Measurements from ENCODE around the gene PIGU.

GRCh38 chr20:34532320-34532719, 144.6 kb downstream of the PIGU start:
- no peak for TF ChIP-seq CTCF (IDR thresholded peaks at IDR 0.05)
- no peak for TF ChIP-seq POLR2AphosphoS5 (IDR thresholded peaks at IDR 0.05)
- TF ChIP-seq EP300 (IDR thresholded peaks at IDR 0.05): no peak
- TF ChIP-seq POLR2A (IDR thresholded peaks at IDR 0.05): no peak

Measured in stomach (tissue), 4 donors.